GM12875 (cell line): ENCODE results near the gene TXNRD1.

ENCODE experiments used
- H3K4me3 ChIP-seq: one replicate; pipeline ENCODE4 v1.5.1; 2011; ENCODE audit warnings: low read depth, low read length, control low read depth
- CTCF ChIP-seq: IDR thresholded peaks from 2 replicates; pipeline ENCODE4 v1.5.1; 2011; ENCODE audit warnings: low read depth, mild to moderate bottlenecking, control low read depth, inconsistent platforms, low read length, moderate library complexity, borderline replicate concordance; ENCODE audit not compliant: insufficient read depth

TXNRD1 gene

GRCh38 chr12:104345234-104346066 is 129.9 kb downstream of the TXNRD1 start:
- no peak for TF ChIP-seq CTCF
- H3K4me3 ChIP-seq = no peak overlapping the region

GRCh38 chr12:104347374-104348075 is 131.9 kb downstream of the TXNRD1 start:
- no peak overlapping the region for H3K4me3 ChIP-seq
- no peak for TF ChIP-seq CTCF

DNA sequence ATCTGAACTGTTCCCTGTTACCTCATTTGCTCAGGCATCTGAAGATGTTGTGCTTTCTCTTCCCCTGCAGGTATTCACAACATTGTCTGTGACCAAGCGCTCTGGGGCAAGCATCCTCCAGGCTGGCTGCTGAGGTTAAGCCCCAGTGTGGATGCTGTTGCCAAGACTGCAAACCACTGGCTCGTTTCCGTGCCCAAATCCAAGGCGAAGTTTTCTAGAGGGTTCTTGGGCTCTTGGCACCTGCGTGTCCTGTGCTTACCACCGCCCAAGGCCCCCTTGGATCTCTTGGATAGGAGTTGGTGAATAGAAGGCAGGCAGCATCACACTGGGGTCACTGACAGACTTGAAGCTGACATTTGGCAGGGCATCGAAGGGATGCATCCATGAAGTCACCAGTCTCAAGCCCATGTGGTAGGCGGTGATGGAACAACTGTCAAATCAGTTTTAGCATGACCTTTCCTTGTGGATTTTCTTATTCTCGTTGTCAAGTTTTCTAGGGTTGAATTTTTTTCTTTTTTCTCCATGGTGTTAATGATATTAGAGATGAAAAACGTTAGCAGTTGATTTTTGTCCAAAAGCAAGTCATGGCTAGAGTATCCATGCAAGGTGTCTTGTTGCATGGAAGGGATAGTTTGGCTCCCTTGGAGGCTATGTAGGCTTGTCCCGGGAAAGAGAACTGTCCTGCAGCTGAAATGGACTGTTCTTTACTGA is 132.9 kb downstream of the TXNRD1 start:
- TF ChIP-seq CTCF = no peak
- no peak overlapping the region for H3K4me3 ChIP-seq

- H3K4me3 ChIP-seq = no peak overlapping the region
- no peak for TF ChIP-seq CTCF
Observed at GRCh38 chr12:104348994-104349494, 133.5 kb downstream of the TXNRD1 start.

DNA sequence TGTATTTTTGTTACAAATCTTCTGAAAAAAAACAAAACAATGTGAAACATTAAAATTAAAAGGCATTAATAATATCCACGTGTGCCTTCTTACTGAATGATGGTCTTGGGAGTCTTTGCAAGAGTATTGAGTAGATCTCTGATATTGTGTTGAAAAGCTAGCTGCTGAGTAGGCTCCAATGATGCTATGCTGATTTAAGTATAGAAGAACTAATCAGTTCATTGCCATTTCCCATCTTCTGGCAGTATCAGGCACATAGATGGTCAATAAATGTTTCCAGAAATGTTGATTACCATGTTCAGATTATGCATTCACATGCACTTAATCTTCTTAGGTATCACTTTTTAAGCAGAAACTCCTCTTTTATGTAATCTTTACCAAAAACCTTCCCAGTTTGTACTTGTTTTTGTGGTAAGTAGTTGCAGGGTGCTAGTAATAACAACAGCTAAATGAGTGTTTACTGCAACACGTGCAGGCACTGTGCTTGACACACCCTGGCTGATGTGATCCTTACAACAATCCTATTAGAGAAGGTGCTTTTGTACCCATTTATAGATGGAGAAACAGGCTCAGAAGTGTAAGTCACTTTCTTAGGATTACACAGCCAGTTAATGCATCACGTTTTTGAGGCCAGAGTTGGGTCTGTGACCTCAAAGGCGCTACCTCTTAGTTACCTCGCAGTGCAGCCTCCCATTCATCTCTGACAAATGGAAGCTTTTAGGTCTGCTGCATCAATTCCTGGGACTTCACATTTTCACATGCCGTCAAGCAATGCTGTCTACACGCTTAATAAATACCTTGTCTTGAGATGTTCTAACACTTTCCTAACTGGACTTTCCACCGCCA is 134.9 kb downstream of the TXNRD1 start:
- no peak overlapping the region for H3K4me3 ChIP-seq
- no peak for TF ChIP-seq CTCF
